Measurements from ENCODE around the gene PDE11A. TPM values are rescaled to one million over a fixed set of nuclear protein-coding genes. Genes with fewer than 3 reads are reported as not detected.

Gene PDE11A
- total RNA-seq: under 1 TPM in 4 of 5 donors, not detected in 1; under 0.01 to 0.87 (median 0.49) TPM
- polyA plus RNA-seq: under 1 TPM in 2 of 3 donors, not detected in 1; 0.13 to 0.37 TPM
- long read RNA-seq, donor 1: 0 reads
- long read RNA-seq, donor 2: 0 reads
- long read RNA-seq, donor 3: 0 reads
- long read RNA-seq, donor 4: 0 reads
- long read RNA-seq, donor 5: 0 reads
- long read RNA-seq, donor 6: 0 reads
- long read RNA-seq, donor 7: 0 reads
- long read RNA-seq, donor 8: 0 reads
- long read RNA-seq, donor 9: 0 reads
- long read RNA-seq, donor 10: 0 reads

GRCh38 chr2:178072383-178073301 lies at the start of gene PDE11A:
Gene PDE11A, minus strand, starts transcription at chr2:178072777. Its CDS starts 340 bp downstream, at chr2:178072437.
- peak; percentile 92 to 93 for DNase-seq
- no peaks in the 10 kb centered on the region for H3K9me3 ChIP-seq
- no peaks in the 10 kb centered on the region for H3K36me3 ChIP-seq
- TF ChIP-seq POLR2A (IDR thresholded peaks at IDR 0.05) (peak in 1 of 4 donors; percentile 31), POLR2AphosphoS5 (IDR thresholded peaks at IDR 0.05) (peak; percentile 23 to 91 (median 81)), CTCF (IDR thresholded peaks at IDR 0.05) (no peak)
- H3K27ac ChIP-seq: peak within 1 kb of the TSS; percentile 51 to 80 (median 70)
- H3K4me3 ChIP-seq: peak within 1 kb of the TSS; percentile 36 to 45 (median 41)
- H3K4me1 ChIP-seq: peaks cover 5 to 34% (median 23%) of the 10 kb centered on the region in 4 donors
- peaks cover 0 to 22% (median 9%) of the 10 kb centered on the region in 3 donors for H3K27me3 ChIP-seq
- intact Hi-C loops (cut with DNase I; ENCODE audit: low total_unique reads): no loop called here
- 1 to 3% (median 2%) methylated on average over 36 to 44 of the region's 44 CpGs for WGBS, 5 donors

GRCh38 chr2:178119179-178119922 lies 46.8 kb upstream of the PDE11A start:
- WGBS, 5 donors: 83 to 91% (median 84%) methylated on average over 3 of the region's 3 CpGs
- H3K27ac ChIP-seq: no peak overlapping the region
- H3K36me3 ChIP-seq: peaks cover 27 to 72% (median 66%) of the 10 kb centered on the region in 4 donors
- no peak overlapping the region for H3K4me3 ChIP-seq
- H3K4me1 ChIP-seq: peaks cover 0 to 6% (median under 1%) of the 10 kb centered on the region in 4 donors
- TF ChIP-seq EP300 (IDR thresholded peaks at IDR 0.05): no peak
- no peak for TF ChIP-seq CTCF (IDR thresholded peaks at IDR 0.05)
- TF ChIP-seq POLR2AphosphoS5 (IDR thresholded peaks at IDR 0.05): no peak
- TF ChIP-seq POLR2A (IDR thresholded peaks at IDR 0.05): no peak
- no peaks in the 10 kb centered on the region for H3K9me3 ChIP-seq
- intact Hi-C loops (cut with DNase I; ENCODE audit: low total_unique reads): no loop called here
- no peaks in the 10 kb centered on the region for H3K27me3 ChIP-seq
- no peak for DNase-seq

- TF ChIP-seq CTCF (IDR thresholded peaks at IDR 0.05) (no peak), POLR2A (IDR thresholded peaks at IDR 0.05) (no peak), POLR2AphosphoS5 (IDR thresholded peaks at IDR 0.05) (no peak), EP300 (IDR thresholded peaks at IDR 0.05) (no peak)
- 86 to 98% (median 96%) methylated on average over 1 of the region's 1 CpG for WGBS, 5 donors
- peaks cover 0 to 17% (median 11%) of the 10 kb centered on the region in 4 donors for H3K4me1 ChIP-seq
- peaks cover 13 to 56% (median 50%) of the 10 kb centered on the region in 4 donors for H3K36me3 ChIP-seq
- intact Hi-C loops (cut with DNase I; ENCODE audit: low total_unique reads): no loop called here
- no peak for DNase-seq
- H3K4me3 ChIP-seq: no peak overlapping the region
- no peaks in the 10 kb centered on the region for H3K27me3 ChIP-seq
- H3K9me3 ChIP-seq: no peaks in the 10 kb centered on the region
- H3K27ac ChIP-seq: no peak overlapping the region
These were observed 45.1 kb upstream of the PDE11A start for GRCh38 chr2:178117725-178118124.

- Histone ChIP-seq H3K9me3 (no peaks in the 10 kb centered on the region), H3K4me1 (peaks cover 0 to 22% (median 15%) of the 10 kb centered on the region in 4 donors), H3K4me3 (no peak overlapping the region), H3K27me3 (no peaks in the 10 kb centered on the region), H3K36me3 (peaks cover 6 to 31% (median 26%) of the 10 kb centered on the region in 4 donors), H3K27ac (no peak overlapping the region)
- DNase-seq: no peak
- intact Hi-C loops (cut with DNase I; ENCODE audit: low total_unique reads): no loop called here
- no peak for TF ChIP-seq EP300 (IDR thresholded peaks at IDR 0.05)
- TF ChIP-seq POLR2AphosphoS5 (IDR thresholded peaks at IDR 0.05): no peak
- TF ChIP-seq POLR2A (IDR thresholded peaks at IDR 0.05): no peak
- TF ChIP-seq CTCF (IDR thresholded peaks at IDR 0.05): no peak
These were observed 42.7 kb upstream of the PDE11A start for GRCh38 chr2:178115271-178115670.
